Measurements from ENCODE around the gene OTX1.

OTX1 gene

GRCh38 chr2:63038034-63038433 is 12.6 kb upstream of the OTX1 start:
- no peak for DNase-seq
- Histone ChIP-seq H3K4me3 (ENCODE audit: low read depth, low read length) (no peak overlapping the region), H3K27me3 (replicated peaks) (no peaks in the 10 kb centered on the region), H3K36me3 (replicated peaks) (no peaks in the 10 kb centered on the region), H3K27ac (no peak overlapping the region)
- in situ Hi-C loops (cut with HindIII; ENCODE audit: low pct_ligation_motif_present, low sequenced_read_pairs), result no loop called here
- no peak for TF ChIP-seq CTCF (IDR thresholded peaks at IDR 0.05; ENCODE audit: low read depth, low read length, missing control alignments)

GRCh38 chr2:63040586-63040985 is 10.0 kb upstream of the OTX1 start:
- Histone ChIP-seq H3K4me3 (ENCODE audit: low read depth, low read length) (no peak overlapping the region), H3K27me3 (replicated peaks) (no peaks in the 10 kb centered on the region), H3K36me3 (replicated peaks) (no peaks in the 10 kb centered on the region), H3K27ac (no peak overlapping the region)
- DNase-seq, result no peak
- in situ Hi-C loops (cut with HindIII; ENCODE audit: low pct_ligation_motif_present, low sequenced_read_pairs), result no loop called here
- TF ChIP-seq CTCF (IDR thresholded peaks at IDR 0.05; ENCODE audit: low read depth, low read length, missing control alignments), result no peak

GRCh38 chr2:63041592-63041991 is 9.0 kb upstream of the OTX1 start:
- H3K4me3 ChIP-seq (ENCODE audit: low read depth, low read length), result no peak overlapping the region
- no peaks in the 10 kb centered on the region for H3K27me3 ChIP-seq (replicated peaks)
- no peak overlapping the region for H3K27ac ChIP-seq
- in situ Hi-C loops (cut with HindIII; ENCODE audit: low pct_ligation_motif_present, low sequenced_read_pairs), result no loop called here
- DNase-seq, result no peak
- no peaks in the 10 kb centered on the region for H3K36me3 ChIP-seq (replicated peaks)
- no peak for TF ChIP-seq CTCF (IDR thresholded peaks at IDR 0.05; ENCODE audit: low read depth, low read length, missing control alignments)

GRCh38 chr2:63044362-63045327 is 6.0 kb upstream of the OTX1 start:
- Histone ChIP-seq H3K36me3 (replicated peaks) (no peaks in the 10 kb centered on the region), H3K4me3 (ENCODE audit: low read depth, low read length) (no peak overlapping the region), H3K27ac (no peak overlapping the region), H3K27me3 (replicated peaks) (peaks cover 27% of the 10 kb centered on the region)
- no peak for TF ChIP-seq CTCF (IDR thresholded peaks at IDR 0.05; ENCODE audit: low read depth, low read length, missing control alignments)
- no peak for DNase-seq
- in situ Hi-C loops (cut with HindIII; ENCODE audit: low pct_ligation_motif_present, low sequenced_read_pairs), result no loop called here

- in situ Hi-C loops (cut with HindIII; ENCODE audit: low pct_ligation_motif_present, low sequenced_read_pairs), result no loop called here
- H3K4me3 ChIP-seq (ENCODE audit: low read depth, low read length), result no peak overlapping the region
- H3K36me3 ChIP-seq (replicated peaks), result no peaks in the 10 kb centered on the region
- DNase-seq, result no peak
- peaks cover 42% of the 10 kb centered on the region for H3K27me3 ChIP-seq (replicated peaks)
- H3K27ac ChIP-seq, result no peak overlapping the region
- TF ChIP-seq CTCF (IDR thresholded peaks at IDR 0.05; ENCODE audit: low read depth, low read length, missing control alignments), result no peak
Observed at GRCh38 chr2:63046552-63046951, 4.1 kb upstream of the OTX1 start.
